Measurements from ENCODE around the gene GALR3.

DNA sequence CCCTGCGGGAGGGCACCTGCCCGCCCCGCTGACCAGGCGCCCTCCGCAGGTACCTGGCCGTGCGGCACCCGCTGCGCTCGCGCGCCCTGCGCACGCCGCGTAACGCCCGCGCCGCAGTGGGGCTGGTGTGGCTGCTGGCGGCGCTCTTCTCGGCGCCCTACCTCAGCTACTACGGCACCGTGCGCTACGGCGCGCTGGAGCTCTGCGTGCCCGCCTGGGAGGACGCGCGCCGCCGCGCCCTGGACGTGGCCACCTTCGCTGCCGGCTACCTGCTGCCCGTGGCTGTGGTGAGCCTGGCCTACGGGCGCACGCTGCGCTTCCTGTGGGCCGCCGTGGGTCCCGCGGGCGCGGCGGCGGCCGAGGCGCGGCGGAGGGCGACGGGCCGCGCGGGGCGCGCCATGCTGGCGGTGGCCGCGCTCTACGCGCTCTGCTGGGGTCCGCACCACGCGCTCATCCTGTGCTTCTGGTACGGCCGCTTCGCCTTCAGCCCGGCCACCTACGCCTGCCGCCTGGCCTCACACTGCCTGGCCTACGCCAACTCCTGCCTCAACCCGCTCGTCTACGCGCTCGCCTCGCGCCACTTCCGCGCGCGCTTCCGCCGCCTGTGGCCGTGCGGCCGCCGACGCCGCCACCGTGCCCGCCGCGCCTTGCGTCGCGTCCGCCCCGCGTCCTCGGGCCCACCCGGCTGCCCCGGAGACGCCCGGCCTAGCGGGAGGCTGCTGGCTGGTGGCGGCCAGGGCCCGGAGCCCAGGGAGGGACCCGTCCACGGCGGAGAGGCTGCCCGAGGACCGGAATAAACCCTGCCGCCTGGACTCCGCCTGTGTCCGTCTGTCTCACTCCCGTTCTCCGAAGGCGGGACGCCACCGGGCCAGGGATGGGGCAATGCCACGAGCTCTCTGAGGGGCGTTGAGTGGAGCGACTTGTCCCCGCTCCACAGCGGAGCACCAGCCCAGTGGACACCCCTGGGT is 1.8 kb downstream of the GALR3 start:
- TF ChIP-seq CTCF (IDR thresholded peaks at IDR 0.05 in 4 of 5, conservative IDR thresholded peaks at IDR 0.05 in 1 of 5) (no peak), POLR2A (IDR thresholded peaks at IDR 0.05) (no peak)

Measured in gastrocnemius medialis (tissue), 4 donors.